Measurements from ENCODE around the gene FLOT1.

The FLOT1 gene

DNA sequence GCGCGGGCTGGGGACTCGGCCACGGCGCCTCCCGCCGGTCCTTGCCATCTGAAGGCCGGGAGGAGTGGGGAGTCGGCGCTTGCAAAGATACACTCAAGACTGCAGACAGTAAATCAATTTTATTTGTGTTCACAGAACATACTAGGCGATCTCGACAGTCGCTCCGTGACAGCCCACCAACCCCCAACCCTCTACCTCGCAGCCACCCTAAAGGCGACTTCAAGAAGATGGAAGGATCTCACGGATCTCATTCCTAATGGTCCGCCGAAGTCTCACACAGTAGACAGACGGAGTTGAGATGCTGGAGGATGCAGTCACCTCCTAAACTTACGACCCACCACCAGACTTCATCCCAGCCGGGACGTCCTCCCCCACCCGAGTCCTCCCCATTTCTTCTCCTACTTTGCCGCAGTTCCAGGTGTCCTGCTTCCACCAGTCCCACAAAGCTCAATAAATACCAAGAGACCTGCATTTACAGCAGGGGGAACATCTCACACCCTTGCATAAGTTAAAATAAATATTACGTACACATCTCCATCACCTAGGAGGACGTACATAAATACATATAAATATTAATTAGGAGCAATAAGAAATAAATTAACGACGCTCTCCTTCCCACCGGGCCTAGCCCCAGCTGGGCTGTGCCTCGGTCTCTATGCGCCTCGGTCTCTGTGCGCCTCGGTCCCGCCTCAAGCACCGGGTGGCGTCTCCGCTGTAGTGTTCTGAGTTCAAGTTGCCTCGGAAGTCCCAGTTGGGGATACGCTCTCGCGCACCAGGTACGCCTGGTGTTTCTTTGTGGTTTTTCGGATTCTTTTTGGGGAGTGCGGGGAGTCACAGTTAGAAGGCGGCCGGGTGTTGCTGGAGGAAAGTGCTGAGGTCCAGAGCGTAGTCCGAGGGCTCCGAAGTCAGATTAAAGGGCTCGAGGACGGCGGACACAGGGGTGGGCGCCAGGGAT is 889 bp upstream of the FLOT1 start:
- H3K27ac Mint-ChIP-seq, result peak overlapping the region; percentile 83
- H3K4me1 Mint-ChIP-seq, result peaks cover 33% of the 10 kb centered on the region
- H3K4me3 Mint-ChIP-seq, result peak overlapping the region; percentile 90
- H3K36me3 Mint-ChIP-seq, result peaks cover 27% of the 10 kb centered on the region
- no peaks in the 10 kb centered on the region for H3K9me3 Mint-ChIP-seq
- no peaks in the 10 kb centered on the region for H3K27me3 Mint-ChIP-seq
- ATAC-seq, result peak; percentile 42

DNA sequence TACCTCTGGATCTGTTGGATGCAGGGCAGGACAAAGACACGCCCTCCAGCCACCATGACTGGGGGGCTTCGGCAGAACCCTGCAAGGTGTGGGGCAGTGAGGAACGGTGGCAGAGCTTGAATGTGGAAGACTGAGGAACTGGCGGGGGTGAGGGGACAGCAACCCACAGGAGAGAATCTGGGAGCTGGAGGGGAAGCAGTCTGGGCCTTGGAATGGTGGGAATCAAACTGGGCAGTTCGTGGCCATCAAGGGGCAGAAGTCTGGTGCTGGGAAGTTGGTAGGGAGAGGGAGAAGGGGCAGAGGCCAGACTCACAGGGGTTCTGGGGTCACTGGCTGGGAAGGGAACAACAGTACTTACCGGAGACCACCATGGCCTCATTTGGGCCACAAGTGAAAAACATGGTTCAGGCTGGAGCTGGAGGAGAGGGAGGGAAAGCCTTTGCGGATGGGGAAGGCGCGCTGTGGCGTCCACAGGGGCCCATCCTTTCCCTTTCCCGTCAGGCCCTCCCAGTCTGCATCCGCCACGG is 635 bp downstream of the FLOT1 start:
- H3K27me3 Mint-ChIP-seq, result no peaks in the 10 kb centered on the region
- peaks cover 36% of the 10 kb centered on the region for H3K36me3 Mint-ChIP-seq
- peaks cover 45% of the 10 kb centered on the region for H3K4me1 Mint-ChIP-seq
- peak overlapping the region; percentile 83 for H3K27ac Mint-ChIP-seq
- H3K4me3 Mint-ChIP-seq, result peak overlapping the region; percentile 90
- H3K9me3 Mint-ChIP-seq, result no peaks in the 10 kb centered on the region
- no peak for ATAC-seq

DNA sequence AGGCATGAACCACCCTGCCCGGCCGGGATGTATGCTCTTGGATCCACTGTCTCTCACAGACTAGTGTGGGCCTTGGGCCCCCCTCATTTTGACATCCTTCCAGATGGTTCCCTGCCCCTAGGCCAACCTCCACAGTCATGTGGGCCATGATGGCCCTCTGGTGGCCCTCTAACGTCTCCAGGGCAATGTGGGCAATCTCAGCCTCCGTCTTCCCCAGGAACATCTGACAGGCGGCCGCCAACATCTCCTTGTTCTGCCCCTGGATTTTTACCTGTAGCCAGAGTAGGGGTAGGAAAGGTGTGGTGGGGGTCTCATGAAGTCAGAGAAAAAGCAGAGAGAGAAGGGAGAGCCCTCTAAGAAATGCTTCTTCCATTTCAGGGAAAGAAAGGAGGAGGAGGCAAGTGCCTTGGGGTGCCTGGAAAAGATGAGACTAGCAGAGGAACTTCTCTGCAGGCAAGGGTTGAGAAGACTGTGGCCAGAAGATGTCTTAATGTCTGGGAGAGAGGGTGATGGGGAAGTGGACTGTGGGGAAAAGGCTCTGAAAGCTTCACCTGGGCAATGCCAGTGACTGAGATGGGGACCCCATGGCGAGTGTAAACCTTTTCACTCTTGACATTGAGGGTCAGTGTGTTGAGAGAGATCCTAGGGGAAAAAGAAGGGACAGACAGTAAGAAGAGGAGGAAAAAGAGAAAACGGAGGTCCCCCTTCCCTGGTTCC is 1.3 kb downstream of the FLOT1 start:
- Mint-ChIP-seq H3K27ac (peak overlapping the region; percentile 83), H3K9me3 (no peaks in the 10 kb centered on the region), H3K4me1 (peaks cover 51% of the 10 kb centered on the region), H3K27me3 (no peaks in the 10 kb centered on the region), H3K4me3 (peak overlapping the region; percentile 90), H3K36me3 (peaks cover 41% of the 10 kb centered on the region)
- no peak for ATAC-seq

DNA sequence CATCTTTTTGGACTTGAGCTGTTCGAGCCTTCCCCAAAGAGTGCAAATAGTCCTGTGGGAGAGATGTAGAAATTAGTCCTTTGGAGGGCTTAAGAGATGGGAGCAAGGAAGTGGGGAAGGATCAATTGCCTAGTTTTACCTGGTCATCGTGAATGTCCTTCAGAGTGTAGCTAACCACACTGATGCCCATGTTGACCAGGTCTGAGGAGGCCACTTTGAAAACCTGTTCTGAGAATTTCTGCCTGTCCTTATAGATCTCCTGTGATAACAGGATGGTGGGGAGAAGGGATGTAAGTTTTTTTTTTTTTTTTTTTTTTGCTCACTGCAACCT is 2.0 kb downstream of the FLOT1 start:
- peaks cover 46% of the 10 kb centered on the region for H3K36me3 Mint-ChIP-seq
- H3K4me3 Mint-ChIP-seq, result no peak overlapping the region
- H3K9me3 Mint-ChIP-seq, result no peaks in the 10 kb centered on the region
- peak overlapping the region; percentile 40 for H3K27ac Mint-ChIP-seq
- H3K27me3 Mint-ChIP-seq, result no peaks in the 10 kb centered on the region
- H3K4me1 Mint-ChIP-seq, result peaks cover 58% of the 10 kb centered on the region
- ATAC-seq, result no peak

DNA sequence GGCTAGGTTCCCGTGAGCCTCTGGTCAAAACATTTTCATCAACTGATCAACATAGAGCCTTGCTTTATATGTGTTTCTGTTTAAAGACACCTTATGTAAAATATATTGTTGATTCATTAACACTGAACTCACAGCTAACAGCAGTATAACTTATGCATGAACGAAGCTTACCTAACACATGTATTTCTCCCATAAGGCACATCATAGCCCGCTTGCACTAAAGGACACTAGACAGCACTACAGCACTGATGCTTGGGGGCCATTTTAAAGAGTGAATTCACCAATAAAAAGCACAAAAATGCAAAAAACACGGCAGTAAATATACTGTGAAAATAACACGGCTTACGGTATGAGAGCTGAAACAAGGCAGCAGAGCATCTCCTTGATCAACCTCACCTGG is 4.0 kb downstream of the FLOT1 start:
- no peak overlapping the region for H3K27ac Mint-ChIP-seq
- no peaks in the 10 kb centered on the region for H3K9me3 Mint-ChIP-seq
- no peak overlapping the region for H3K4me3 Mint-ChIP-seq
- H3K27me3 Mint-ChIP-seq, result no peaks in the 10 kb centered on the region
- H3K36me3 Mint-ChIP-seq, result peaks cover 46% of the 10 kb centered on the region
- peaks cover 55% of the 10 kb centered on the region for H3K4me1 Mint-ChIP-seq
- no peak for ATAC-seq

DNA sequence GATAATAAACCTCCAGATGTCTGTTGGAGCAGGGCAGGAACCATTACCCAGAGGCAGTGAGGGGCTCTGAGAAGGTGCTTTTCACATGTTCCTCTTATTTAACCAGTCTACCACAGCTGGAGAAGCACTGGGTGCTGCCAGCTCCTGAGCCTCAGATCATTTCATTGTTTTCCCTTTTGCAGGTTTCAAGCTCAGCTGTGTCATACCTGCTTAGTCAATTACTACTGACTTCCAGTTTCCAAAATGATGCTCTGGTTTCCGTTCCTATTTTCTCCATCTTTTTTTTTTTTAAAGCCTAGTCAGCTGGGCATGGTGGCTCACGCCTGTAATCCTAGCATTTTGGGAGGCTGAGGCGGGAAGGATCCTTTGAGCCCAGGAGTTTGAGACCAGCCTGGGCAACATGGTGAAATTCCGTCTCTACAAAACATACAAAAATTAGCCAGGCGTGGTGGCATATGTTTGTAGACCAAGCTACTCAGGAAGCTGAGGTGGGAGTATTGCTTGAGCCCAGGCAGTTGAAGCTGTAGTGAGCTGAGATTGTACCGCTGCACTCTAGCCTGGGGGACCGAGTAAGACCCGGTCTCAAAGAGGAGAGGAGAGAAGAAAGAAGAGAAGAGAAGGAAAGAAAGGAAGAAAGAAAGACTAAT is 6.7 kb downstream of the FLOT1 start:
- peak; percentile 83 for ATAC-seq
- H3K4me3 Mint-ChIP-seq, result peak overlapping the region; percentile 33

DNA sequence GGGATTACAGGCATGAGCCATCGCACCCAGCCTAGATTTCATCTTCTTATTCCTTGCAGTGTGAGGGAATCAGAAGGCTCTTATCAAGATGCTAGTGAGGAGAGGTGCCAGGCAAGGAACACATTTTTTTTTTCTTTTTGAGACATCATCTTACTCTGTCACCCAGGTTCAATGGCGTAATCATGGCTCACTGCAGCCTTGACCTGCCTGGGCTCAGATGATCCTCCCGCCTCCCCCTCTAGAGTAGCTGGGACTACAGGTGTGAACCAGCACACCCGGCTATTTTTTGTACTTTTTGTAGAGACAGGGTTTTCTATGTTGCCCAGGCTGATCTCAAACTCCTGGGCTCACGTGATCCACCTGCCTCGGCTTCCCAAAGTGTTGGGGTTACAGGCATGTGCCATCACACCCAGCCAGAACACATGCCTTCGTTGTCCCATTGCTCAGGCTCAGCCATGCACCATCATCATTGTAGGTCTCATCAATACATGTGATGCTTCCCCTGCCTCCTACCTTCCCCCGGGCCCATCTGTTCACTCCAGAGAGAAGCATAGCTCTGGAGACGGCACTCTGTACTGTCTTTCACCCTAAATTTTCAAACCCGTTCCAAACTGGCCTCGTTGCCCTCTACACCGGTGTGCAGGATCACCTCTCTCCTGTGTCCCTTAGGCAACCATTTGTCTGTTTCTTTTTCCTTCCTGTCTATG is 10.1 kb downstream of the FLOT1 start:
- no peak for ATAC-seq
- Mint-ChIP-seq H3K27me3 (no peaks in the 10 kb centered on the region), H3K9me3 (no peaks in the 10 kb centered on the region), H3K4me1 (peaks cover 40% of the 10 kb centered on the region), H3K36me3 (peaks cover 43% of the 10 kb centered on the region), H3K27ac (no peak overlapping the region), H3K4me3 (no peak overlapping the region)

More for the DNA sequence above, 6.7 kb downstream of the FLOT1 start:
- Mint-ChIP-seq H3K4me1 (peaks cover 39% of the 10 kb centered on the region), H3K27ac (peak overlapping the region; percentile 82), H3K9me3 (no peaks in the 10 kb centered on the region), H3K27me3 (no peaks in the 10 kb centered on the region), H3K36me3 (peaks cover 39% of the 10 kb centered on the region)

DNA sequence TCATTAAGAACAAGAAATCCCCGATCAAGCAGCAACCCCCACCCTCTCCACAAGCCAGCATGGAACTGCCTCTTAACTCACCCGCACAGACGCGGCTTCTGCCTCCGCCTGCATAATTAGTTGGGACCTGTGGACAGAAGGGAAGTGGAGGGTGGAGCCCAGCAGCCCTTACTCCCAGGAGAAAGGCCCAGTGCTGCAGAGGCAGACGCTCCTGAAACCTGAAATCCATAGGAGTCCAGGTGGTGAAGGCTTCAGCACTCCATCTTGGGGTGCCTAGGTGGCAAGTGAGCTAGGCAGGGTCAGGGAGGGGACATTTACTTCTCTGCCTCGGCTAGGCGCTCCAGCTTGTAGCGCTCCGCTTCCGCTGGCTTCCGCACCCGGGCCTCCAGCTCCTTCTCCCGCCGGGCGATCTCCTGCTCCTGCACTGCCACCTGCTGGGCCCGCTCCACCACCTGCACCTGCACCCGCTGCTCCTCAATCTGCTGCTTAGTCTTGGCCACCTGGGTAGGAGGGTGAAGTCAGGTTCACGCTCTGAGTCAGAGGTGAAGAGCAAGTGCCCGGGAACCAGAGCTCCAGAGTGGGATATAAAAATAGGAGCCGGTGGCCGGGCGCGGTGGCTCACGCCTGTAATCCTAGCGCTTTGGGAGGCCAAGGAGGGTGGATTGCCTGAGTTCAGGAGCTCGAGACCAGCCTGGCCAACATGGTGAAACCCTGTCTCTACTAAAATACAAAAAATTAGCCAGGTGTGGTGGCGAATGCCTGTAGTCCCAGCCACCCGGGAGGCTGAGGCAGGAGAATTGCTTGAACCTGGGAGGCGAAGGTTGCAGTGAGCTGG is 11.7 kb downstream of the FLOT1 start:
- Mint-ChIP-seq H3K27me3 (no peaks in the 10 kb centered on the region), H3K4me1 (peaks cover 25% of the 10 kb centered on the region), H3K9me3 (no peaks in the 10 kb centered on the region), H3K36me3 (peaks cover 35% of the 10 kb centered on the region), H3K4me3 (peak overlapping the region; percentile 1), H3K27ac (peak overlapping the region; percentile 53)
- ATAC-seq, result peak; percentile 91

DNA sequence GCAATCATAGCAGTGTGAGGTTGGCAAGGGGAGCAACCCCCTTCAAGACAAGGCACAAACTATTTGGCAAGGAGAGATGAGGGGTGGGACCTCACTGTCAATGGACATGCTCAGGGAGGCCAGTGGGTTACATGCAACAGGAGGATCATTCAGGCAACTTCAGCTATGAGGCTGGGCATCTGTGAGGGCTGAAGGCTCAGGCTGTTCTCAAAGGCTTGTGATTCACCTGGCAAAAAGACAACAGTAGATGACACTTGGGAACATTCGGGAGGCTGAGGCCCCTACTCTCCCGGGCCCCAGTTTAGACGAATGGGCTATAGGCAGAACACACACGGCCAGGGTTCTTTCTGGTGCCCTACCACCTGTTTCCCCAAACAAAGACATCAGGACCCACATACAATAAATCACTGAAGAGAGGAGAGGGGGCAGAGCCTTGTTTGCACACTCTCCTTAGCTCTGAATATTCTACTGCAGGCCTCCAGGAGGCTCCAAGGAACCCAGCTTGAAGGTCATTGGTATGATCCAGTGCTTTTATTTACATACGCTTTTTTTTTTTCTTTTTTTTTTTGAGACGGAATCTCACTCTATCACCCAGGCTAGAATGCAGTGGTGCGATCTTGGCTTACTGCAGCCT is 14.4 kb downstream of the FLOT1 start:
- H3K4me1 Mint-ChIP-seq, result peaks cover 38% of the 10 kb centered on the region
- H3K4me3 Mint-ChIP-seq, result no peak overlapping the region
- peaks cover 52% of the 10 kb centered on the region for H3K36me3 Mint-ChIP-seq

DNA sequence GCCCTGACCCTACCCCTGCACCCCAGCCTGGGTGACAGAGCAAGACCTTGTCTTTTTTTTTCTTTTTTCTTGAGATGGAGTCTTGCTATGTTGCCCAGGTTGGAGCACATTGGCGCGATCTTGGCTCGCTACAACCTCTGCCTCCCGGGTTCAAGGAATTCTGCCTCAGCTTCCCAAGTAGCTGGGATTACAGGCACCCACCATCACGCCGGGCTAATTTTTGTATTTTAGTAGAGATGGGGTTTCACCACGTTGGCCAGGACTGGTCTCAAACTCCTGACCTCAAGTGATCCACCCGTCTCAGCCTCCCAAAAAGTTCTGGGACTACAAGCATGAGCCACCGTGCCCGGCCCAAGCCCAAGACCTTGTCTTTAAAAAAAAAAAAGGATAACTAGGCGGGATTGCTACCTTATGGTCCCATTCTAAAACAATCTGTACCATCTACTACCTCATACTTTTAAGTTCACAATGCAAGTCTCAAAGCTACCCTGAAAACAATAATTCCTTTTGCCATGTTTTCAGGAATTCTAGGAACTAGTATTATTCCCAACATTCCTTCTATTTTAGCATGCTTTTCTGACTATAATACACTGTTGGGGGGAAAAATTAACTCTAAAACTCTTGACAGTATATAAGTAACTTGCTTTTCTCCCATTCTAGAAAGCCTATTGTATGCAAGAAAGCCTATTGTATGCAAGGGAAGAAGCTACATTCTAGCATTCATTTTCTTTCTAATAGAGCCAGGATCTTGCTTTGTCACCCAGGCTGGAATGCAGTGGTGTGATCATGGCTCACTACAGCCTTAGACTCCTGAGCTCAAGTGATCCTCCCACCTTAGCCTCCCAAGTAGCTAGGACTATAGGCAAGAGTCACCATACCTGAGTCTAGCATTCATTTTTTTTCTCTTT is 15.7 kb downstream of the FLOT1 start:
- Mint-ChIP-seq H3K9me3 (no peaks in the 10 kb centered on the region), H3K27me3 (no peaks in the 10 kb centered on the region), H3K36me3 (peaks cover 56% of the 10 kb centered on the region), H3K4me3 (no peak overlapping the region), H3K27ac (no peak overlapping the region), H3K4me1 (peaks cover 51% of the 10 kb centered on the region)
- ATAC-seq, result no peak

More for the DNA sequence above, 14.4 kb downstream of the FLOT1 start:
- Mint-ChIP-seq H3K27ac (peak overlapping the region; percentile 62), H3K9me3 (no peaks in the 10 kb centered on the region), H3K27me3 (no peaks in the 10 kb centered on the region)
- ATAC-seq, result no peak

DNA sequence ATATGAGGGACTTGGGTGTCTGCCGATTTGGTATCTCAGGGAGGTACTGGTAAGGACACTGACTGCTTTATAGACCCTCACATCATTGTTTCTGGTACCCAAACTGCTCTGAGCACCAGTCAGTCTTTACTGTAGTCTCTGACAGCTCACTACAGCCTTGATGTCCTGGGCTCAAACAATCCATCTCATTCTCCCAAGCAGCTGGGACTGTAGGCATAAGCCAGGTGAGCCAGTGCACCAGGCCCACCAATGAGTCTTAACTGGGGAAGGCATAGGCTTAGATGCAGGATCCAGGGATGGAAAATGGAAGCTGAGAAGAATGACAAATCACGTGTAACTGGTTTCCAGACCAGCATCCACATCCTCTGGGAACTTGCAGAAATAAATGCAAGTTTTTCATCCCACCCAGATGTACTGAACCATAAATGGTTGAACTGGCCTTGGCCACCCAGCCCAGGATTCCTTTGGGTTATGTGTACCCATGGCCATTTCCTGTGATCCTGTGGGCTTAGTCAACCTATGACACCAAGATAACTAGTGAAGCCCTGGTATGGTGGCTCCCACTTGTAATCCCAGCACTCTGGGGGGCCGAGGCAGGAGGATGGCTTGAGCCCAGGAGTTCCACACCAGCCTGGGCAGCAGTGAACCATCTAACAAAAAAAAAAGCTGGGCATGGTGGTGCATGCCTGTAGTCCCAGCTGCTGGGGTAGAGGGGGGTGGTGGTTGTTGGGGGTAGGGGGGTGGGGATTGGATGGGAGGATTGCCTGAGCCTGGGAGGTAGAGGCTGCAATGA is 16.6 kb downstream of the FLOT1 start:
- H3K4me3 Mint-ChIP-seq, result no peak overlapping the region
- no peak for ATAC-seq
- peaks cover 50% of the 10 kb centered on the region for H3K4me1 Mint-ChIP-seq
- peaks cover 61% of the 10 kb centered on the region for H3K36me3 Mint-ChIP-seq
- H3K27me3 Mint-ChIP-seq, result no peaks in the 10 kb centered on the region
- peak overlapping the region; percentile 3 for H3K27ac Mint-ChIP-seq
- H3K9me3 Mint-ChIP-seq, result no peaks in the 10 kb centered on the region

DNA sequence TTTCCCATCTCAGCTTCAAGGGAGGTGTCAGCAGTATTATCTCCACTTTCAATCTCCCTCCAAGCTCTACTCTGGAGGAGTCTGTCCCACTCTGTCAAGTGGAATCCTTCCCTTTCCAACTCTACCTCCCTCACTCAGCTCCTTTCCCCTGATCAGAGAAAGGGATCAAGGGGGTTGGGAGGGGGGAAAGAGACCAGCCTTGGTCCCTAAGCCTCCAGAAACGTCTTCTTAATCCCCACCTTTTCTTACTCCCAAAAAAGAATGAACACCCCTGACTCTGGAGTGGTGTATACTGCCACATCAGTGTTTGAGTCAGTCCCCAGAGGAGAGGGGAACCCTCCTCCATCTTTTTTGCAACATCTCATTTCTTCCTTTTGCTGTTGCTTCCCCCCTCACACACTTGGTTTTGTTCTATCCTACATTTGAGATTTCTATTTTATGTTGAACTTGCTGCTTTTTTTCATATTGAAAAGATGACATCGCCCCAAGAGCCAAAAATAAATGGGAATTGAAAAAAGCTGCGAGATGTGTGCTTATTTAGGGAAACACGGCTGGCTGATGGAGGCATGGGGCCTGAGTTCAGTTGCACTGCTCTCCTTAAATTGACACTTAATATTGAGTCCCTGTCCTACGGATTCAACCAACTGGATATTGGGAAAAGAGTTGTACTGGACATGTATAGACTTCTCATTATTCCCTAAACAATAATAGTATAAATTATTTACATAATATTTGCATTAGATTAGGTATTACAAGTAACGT is 17.4 kb downstream of the FLOT1 start:
- Mint-ChIP-seq H3K27ac (peak overlapping the region; percentile 3), H3K9me3 (no peaks in the 10 kb centered on the region), H3K4me3 (peak overlapping the region; percentile 1), H3K4me1 (peaks cover 42% of the 10 kb centered on the region), H3K36me3 (peaks cover 57% of the 10 kb centered on the region), H3K27me3 (no peaks in the 10 kb centered on the region)
- no peak for ATAC-seq

All from stimulated activated memory B cell treated with anti-CD40 and anti-IgM and Interleukin-4, amounts not matched to agents 10 μg/mL and 1 μg/mL and 100 μg/mL, for 72 hours (primary cell).